ENCODE results near the gene KRTAP5-11. TPM values are rescaled to one million over a fixed set of nuclear protein-coding genes. Genes with fewer than 3 reads are reported as not detected.
"Not testable (repeated sequence)": the region's sequence is repeated elsewhere in the genome, so short reads cannot be mapped to it uniquely, and the experiment has no call there.

KRTAP5-11 gene, protein sequence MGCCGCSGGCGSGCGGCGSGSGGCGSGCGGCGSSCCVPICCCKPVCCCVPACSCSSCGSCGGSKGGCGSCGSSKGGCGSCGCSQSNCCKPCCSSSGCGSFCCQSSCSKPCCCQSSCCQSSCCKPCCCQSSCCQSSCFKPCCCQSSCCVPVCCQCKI
- total RNA-seq (not detected), polyA plus RNA-seq (not detected), total RNA-seq (not detected)

DNA sequence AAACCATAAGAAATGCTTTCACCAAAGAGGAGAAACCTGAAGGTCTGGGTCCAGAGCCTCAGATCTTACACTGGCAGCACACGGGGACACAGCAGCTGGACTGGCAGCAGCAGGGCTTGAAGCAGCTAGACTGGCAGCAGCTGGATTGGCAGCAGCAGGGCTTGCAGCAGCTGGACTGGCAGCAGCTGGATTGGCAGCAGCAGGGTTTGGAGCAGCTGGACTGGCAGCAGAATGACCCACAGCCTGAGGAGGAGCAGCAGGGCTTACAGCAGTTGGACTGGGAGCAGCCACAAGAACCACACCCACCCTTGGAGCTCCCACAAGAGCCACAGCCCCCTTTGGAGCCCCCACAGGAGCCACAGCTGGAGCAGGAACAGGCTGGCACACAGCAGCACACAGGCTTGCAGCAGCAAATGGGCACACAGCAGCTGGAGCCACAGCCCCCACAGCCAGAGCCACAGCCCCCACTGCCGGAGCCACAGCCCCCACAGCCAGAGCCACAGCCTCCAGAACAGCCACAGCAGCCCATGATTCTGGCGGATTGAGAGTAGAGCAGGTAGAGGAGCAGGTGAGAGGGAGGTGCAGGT lies at the start of gene KRTAP5-11:
KRTAP5-11 (minus strand) TSS at position 567 of the 587 bp plus-strand sequence; CDS start at position 529, 38 bp downstream.
- H3K27ac ChIP-seq (ENCODE audit: low read depth, low read length) = no peak within 1 kb of the TSS
- POLR2A ChIA-PET = no interaction called here
- CTCF ChIA-PET = no interaction called here
- no peak within 1 kb of the TSS for H3K4me3 ChIP-seq (ENCODE audit: low read length)
- no peaks in the 10 kb centered on the region for H3K4me1 ChIP-seq (ENCODE audit: control insufficient read depth in 2 of 2, insufficient read depth in 2 of 2, low read length in 2 of 2)
- intact Hi-C loops (cut with micrococcal nuclease) = no loop called here
- Mint-ChIP-seq H3K36me3 (no peaks in the 10 kb centered on the region), H3K27ac (no peak within 1 kb of the TSS), H3K9me3 (no peaks in the 10 kb centered on the region), H3K4me1 (peaks cover 0 to 7% (median 5%) of the 10 kb centered on the region in 7 donors), H3K27me3 (peaks cover 3 to 42% (median 35%) of the 10 kb centered on the region in 5 donors), H3K4me3 (no peak within 1 kb of the TSS)
- no peak for ATAC-seq
- no peak for DNase-seq
- no peaks in the 10 kb centered on the region for H3K27me3 ChIP-seq (ENCODE audit: control insufficient read depth in 2 of 2, insufficient read depth in 2 of 2, low read length in 2 of 2)
- H3K36me3 ChIP-seq (ENCODE audit: control insufficient read depth in 2 of 3, insufficient read depth in 3 of 3, low read length in 3 of 3) = no peaks in the 10 kb centered on the region
- H3K9me3 ChIP-seq (ENCODE audit: control insufficient read depth in 2 of 3, low read length in 3 of 3) = no peaks in the 10 kb centered on the region

DNA sequence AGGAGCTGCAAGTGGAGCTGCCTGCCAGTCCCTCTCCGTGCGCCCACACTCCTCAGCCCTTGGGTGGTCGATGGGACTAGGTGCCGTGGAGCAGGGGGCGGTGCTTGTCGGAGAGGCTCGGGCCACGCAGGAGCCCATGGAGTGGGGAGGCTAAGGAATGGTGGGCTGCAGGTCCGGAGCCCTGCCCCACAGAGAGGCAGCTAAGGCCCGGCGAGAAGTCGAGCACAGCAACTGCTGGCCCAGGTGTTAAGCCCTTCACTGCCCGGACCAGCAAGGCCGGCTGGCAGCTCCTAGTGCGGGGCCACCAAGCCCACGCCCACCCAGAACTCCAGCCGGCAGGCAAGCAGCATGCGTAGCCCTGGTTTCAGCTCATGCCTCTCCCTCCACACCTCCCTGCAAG lies 48.9 kb upstream of the KRTAP5-11 start:
- H3K27ac Mint-ChIP-seq; H3K4me1 ChIP-seq (ENCODE audit: control insufficient read depth in 2 of 2, insufficient read depth in 2 of 2, low read length in 2 of 2); H3K9me3 ChIP-seq (ENCODE audit: control insufficient read depth in 2 of 3, low read length in 3 of 3); H3K36me3 Mint-ChIP-seq; DNase-seq; ATAC-seq; H3K4me3 Mint-ChIP-seq; POLR2A ChIA-PET; H3K27me3 ChIP-seq (ENCODE audit: control insufficient read depth in 2 of 2, insufficient read depth in 2 of 2, low read length in 2 of 2); H3K4me1 Mint-ChIP-seq; CTCF ChIA-PET; H3K9me3 Mint-ChIP-seq; H3K27ac ChIP-seq (ENCODE audit: low read depth, low read length); H3K36me3 ChIP-seq (ENCODE audit: control insufficient read depth in 2 of 3, insufficient read depth in 3 of 3, low read length in 3 of 3); H3K4me3 ChIP-seq (ENCODE audit: low read length); intact Hi-C loops (cut with micrococcal nuclease): not testable (repeated sequence)
- peaks cover 4 to 27% (median 13%) of the 10 kb centered on the region in 5 donors for H3K27me3 Mint-ChIP-seq

DNA sequence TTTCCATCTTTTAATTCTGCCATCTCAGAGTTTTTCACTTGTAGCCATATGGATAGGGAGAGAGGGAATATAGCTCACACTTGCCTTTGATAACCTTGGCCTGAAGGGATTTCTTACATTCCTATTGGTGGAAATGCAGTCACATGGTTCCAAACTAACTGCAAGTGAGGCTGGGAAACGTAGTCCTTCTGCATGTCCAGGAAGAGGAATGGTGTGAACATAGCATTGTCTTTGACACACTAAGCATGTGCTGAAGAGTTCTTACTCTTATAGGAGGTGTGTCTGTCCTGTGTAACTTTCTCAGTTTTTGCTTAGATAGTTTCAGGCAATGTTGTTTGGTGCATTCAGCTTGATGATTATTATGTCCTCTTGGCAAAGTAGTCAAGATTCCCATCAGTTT lies 47.4 kb upstream of the KRTAP5-11 start:
- POLR2A ChIA-PET; H3K4me3 Mint-ChIP-seq; H3K27me3 ChIP-seq (ENCODE audit: control insufficient read depth in 2 of 2, insufficient read depth in 2 of 2, low read length in 2 of 2); H3K9me3 Mint-ChIP-seq; H3K36me3 Mint-ChIP-seq; H3K4me1 ChIP-seq (ENCODE audit: control insufficient read depth in 2 of 2, insufficient read depth in 2 of 2, low read length in 2 of 2); H3K36me3 ChIP-seq (ENCODE audit: control insufficient read depth in 2 of 3, insufficient read depth in 3 of 3, low read length in 3 of 3); intact Hi-C loops (cut with micrococcal nuclease); H3K27ac Mint-ChIP-seq; H3K9me3 ChIP-seq (ENCODE audit: control insufficient read depth in 2 of 3, low read length in 3 of 3); CTCF ChIA-PET; H3K4me3 ChIP-seq (ENCODE audit: low read length); H3K4me1 Mint-ChIP-seq; ATAC-seq; H3K27ac ChIP-seq (ENCODE audit: low read depth, low read length); DNase-seq: not testable (repeated sequence)
- H3K27me3 Mint-ChIP-seq = peaks cover 4 to 22% (median 8%) of the 10 kb centered on the region in 5 donors

DNA sequence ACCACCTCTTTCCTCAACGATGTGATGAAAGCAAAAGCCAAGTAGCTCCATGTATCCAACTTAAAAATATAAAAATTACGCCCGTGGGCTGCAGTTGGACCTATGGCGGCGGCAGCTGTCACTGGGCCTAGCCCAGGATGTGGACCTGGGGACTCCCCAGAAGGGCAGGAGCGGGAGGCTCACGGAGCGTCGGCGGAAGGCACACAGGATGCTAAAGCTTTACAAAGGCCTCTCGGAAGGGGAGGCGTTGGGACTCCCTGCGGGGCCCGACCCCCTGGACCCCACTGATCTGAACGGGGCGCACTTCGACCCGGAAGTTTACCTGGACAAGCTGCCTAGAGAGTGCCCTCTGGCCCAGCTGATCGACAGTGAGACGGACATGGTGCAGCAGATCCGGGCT lies 46.3 kb upstream of the KRTAP5-11 start:
- H3K36me3 ChIP-seq (ENCODE audit: control insufficient read depth in 2 of 3, insufficient read depth in 3 of 3, low read length in 3 of 3); H3K4me3 Mint-ChIP-seq; H3K9me3 ChIP-seq (ENCODE audit: control insufficient read depth in 2 of 3, low read length in 3 of 3); ATAC-seq; H3K27me3 ChIP-seq (ENCODE audit: control insufficient read depth in 2 of 2, insufficient read depth in 2 of 2, low read length in 2 of 2); POLR2A ChIA-PET; CTCF ChIA-PET; H3K27ac Mint-ChIP-seq; intact Hi-C loops (cut with micrococcal nuclease); H3K4me1 Mint-ChIP-seq; DNase-seq; H3K4me1 ChIP-seq (ENCODE audit: control insufficient read depth in 2 of 2, insufficient read depth in 2 of 2, low read length in 2 of 2); H3K27ac ChIP-seq (ENCODE audit: low read depth, low read length); H3K9me3 Mint-ChIP-seq; H3K36me3 Mint-ChIP-seq; H3K4me3 ChIP-seq (ENCODE audit: low read length): not testable (repeated sequence)
- H3K27me3 Mint-ChIP-seq = peaks cover 4 to 27% (median 13%) of the 10 kb centered on the region in 5 donors

DNA sequence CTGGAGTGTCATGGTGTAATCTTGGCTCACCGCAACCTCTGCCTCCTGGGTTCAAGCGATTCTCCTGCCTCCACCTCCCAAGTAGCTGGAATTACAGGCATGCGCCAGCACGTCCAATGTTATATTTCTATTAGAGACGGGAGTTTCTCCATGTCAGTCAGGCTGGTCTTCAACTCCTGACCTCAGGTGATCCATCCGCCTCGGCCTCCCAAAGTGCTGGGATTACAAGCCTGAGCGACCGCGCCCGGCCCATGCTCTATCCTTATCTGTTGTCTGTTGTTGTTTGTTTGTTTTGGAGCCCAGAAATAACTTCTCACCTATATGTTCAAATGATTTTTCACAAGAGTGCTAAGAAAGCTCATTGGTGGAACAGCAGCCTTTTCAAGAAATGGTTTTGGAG lies 40.6 kb upstream of the KRTAP5-11 start:
- H3K36me3 Mint-ChIP-seq; H3K4me1 Mint-ChIP-seq; intact Hi-C loops (cut with micrococcal nuclease); H3K4me3 ChIP-seq (ENCODE audit: low read length); H3K27ac Mint-ChIP-seq; DNase-seq; POLR2A ChIA-PET; H3K36me3 ChIP-seq (ENCODE audit: control insufficient read depth in 2 of 3, insufficient read depth in 3 of 3, low read length in 3 of 3); H3K9me3 ChIP-seq (ENCODE audit: control insufficient read depth in 2 of 3, low read length in 3 of 3); H3K27me3 ChIP-seq (ENCODE audit: control insufficient read depth in 2 of 2, insufficient read depth in 2 of 2, low read length in 2 of 2); ATAC-seq; H3K4me3 Mint-ChIP-seq; H3K9me3 Mint-ChIP-seq; H3K4me1 ChIP-seq (ENCODE audit: control insufficient read depth in 2 of 2, insufficient read depth in 2 of 2, low read length in 2 of 2); H3K27ac ChIP-seq (ENCODE audit: low read depth, low read length); CTCF ChIA-PET: not testable (repeated sequence)
- peaks cover 0 to 42% (median 24%) of the 10 kb centered on the region in 5 donors for H3K27me3 Mint-ChIP-seq

DNA sequence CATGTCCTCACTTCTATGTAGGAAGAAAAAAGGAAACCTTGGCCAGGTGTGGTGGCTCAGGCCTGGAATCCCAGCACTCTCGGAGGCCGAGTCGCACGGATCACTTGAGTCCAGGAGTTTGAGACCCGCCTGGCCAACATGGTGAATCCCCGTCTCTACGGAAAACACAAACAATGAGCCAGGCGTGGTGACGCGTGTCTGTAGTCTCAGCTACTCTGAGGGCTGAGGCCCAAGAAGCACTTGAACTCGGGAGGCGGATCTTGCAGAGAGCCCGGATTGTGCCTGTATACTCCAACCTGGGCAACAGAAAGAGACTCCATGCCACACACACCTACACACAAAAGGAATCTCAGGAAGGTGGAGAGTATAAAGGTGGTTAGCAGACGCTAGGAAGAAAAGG lies 39.9 kb upstream of the KRTAP5-11 start:
- CTCF ChIA-PET; H3K36me3 ChIP-seq (ENCODE audit: control insufficient read depth in 2 of 3, insufficient read depth in 3 of 3, low read length in 3 of 3); H3K4me3 Mint-ChIP-seq; POLR2A ChIA-PET; H3K4me3 ChIP-seq (ENCODE audit: low read length); H3K36me3 Mint-ChIP-seq; DNase-seq; H3K27ac ChIP-seq (ENCODE audit: low read depth, low read length); H3K27ac Mint-ChIP-seq; H3K4me1 ChIP-seq (ENCODE audit: control insufficient read depth in 2 of 2, insufficient read depth in 2 of 2, low read length in 2 of 2); H3K9me3 Mint-ChIP-seq; H3K9me3 ChIP-seq (ENCODE audit: control insufficient read depth in 2 of 3, low read length in 3 of 3); ATAC-seq; H3K4me1 Mint-ChIP-seq; intact Hi-C loops (cut with micrococcal nuclease); H3K27me3 ChIP-seq (ENCODE audit: control insufficient read depth in 2 of 2, insufficient read depth in 2 of 2, low read length in 2 of 2): not testable (repeated sequence)
- H3K27me3 Mint-ChIP-seq = peaks cover 0 to 42% (median 24%) of the 10 kb centered on the region in 5 donors

DNA sequence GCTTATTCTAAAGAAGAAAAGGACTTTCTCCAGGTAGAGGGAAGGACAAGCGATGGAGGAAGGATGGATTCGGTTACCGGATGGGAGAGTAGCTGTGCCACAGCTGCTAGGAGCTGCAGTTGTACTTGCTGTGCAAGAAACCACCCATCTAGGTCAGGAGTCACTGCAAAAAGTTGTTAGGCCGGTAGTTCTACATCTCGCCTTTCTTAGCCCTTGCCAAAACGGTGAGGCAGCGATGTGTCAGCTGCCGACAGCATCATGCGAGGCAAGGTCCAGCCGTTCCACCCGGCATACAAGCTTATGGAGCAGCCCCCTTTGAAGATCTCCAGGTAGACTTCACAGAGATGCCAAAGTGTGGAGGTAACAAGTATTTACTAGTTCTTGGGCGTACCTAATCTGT lies 32.3 kb upstream of the KRTAP5-11 start:
- H3K27ac Mint-ChIP-seq; intact Hi-C loops (cut with micrococcal nuclease); H3K4me1 Mint-ChIP-seq; H3K27me3 ChIP-seq (ENCODE audit: control insufficient read depth in 2 of 2, insufficient read depth in 2 of 2, low read length in 2 of 2); H3K4me3 ChIP-seq (ENCODE audit: low read length); H3K9me3 Mint-ChIP-seq; ATAC-seq; H3K36me3 ChIP-seq (ENCODE audit: control insufficient read depth in 2 of 3, insufficient read depth in 3 of 3, low read length in 3 of 3); CTCF ChIA-PET; POLR2A ChIA-PET; H3K27ac ChIP-seq (ENCODE audit: low read depth, low read length); H3K36me3 Mint-ChIP-seq; H3K4me1 ChIP-seq (ENCODE audit: control insufficient read depth in 2 of 2, insufficient read depth in 2 of 2, low read length in 2 of 2); DNase-seq; H3K9me3 ChIP-seq (ENCODE audit: control insufficient read depth in 2 of 3, low read length in 3 of 3); H3K4me3 Mint-ChIP-seq: not testable (repeated sequence)
- peaks cover 0 to 31% (median 21%) of the 10 kb centered on the region in 5 donors for H3K27me3 Mint-ChIP-seq

All from naive thymus-derived CD4-positive, alpha-beta T cell (primary cell).